UCSD-AML1 (cell line): ENCODE data around the gene SLC12A8.
A peak's percentile ranks its signal among the peaks of the same experiment; 100 is the strongest.

Experiments used
- DNase-seq: peaks from one replicate; lab custom pipeline; 2025; ENCODE audit not compliant: unreplicated experiment; lab: John Stamatoyannopoulos, UW

Gene SLC12A8

GRCh38 chr3:125055913-125056745 lies 156.4 kb downstream of the SLC12A8 start, which contains the start of gene HEG1:
TSS of gene HEG1 (minus strand) at chr3:125055997. CDS start at chr3:125055890, 107 bp downstream.
- DNase-seq: peak; percentile 45

- no peak for DNase-seq
Observed at GRCh38 chr3:125055331-125055912, 157.1 kb downstream of the SLC12A8 start.

- DNase-seq: no peak
Observed at GRCh38 chr3:125054449-125055329, 157.9 kb downstream of the SLC12A8 start.

- no peak for DNase-seq
Observed at GRCh38 chr3:125054062-125054448, 158.5 kb downstream of the SLC12A8 start.

GRCh38 chr3:125053304-125053699 lies 159.2 kb downstream of the SLC12A8 start:
- no peak for DNase-seq

- DNase-seq: no peak
Observed at GRCh38 chr3:125052624-125053303, 159.8 kb downstream of the SLC12A8 start.

- peak; percentile 30 for DNase-seq
Observed at GRCh38 chr3:125051715-125052581, 160.6 kb downstream of the SLC12A8 start.

GRCh38 chr3:125051205-125051604 lies 161.3 kb downstream of the SLC12A8 start:
- DNase-seq: no peak

GRCh38 chr3:125050488-125051090 lies 162.0 kb downstream of the SLC12A8 start:
- DNase-seq: no peak

- no peak for DNase-seq
Observed at GRCh38 chr3:125048282-125048681, 164.3 kb downstream of the SLC12A8 start.

- no peak for DNase-seq
Observed at GRCh38 chr3:125045965-125046364, 166.6 kb downstream of the SLC12A8 start.

GRCh38 chr3:125045194-125045593 lies 167.4 kb downstream of the SLC12A8 start:
- DNase-seq: no peak

GRCh38 chr3:125043599-125044151 lies 168.9 kb downstream of the SLC12A8 start:
- DNase-seq: no peak

GRCh38 chr3:125042725-125043406 lies 169.7 kb downstream of the SLC12A8 start:
- DNase-seq: no peak

- no peak for DNase-seq
Observed at GRCh38 chr3:125039131-125040100, 173.1 kb downstream of the SLC12A8 start.

GRCh38 chr3:125037498-125038150 lies 174.9 kb downstream of the SLC12A8 start:
- no peak for DNase-seq

- no peak for DNase-seq
Observed at GRCh38 chr3:125035217-125035616, 177.3 kb downstream of the SLC12A8 start.
